Measurements from ENCODE around the gene CPVL. TPM values are rescaled to one million over a fixed set of nuclear protein-coding genes. Genes with fewer than 3 reads are reported as not detected.
A peak's percentile ranks its signal among the peaks of the same experiment; 100 is the strongest.

Gene CPVL
- total and polyA plus RNA-seq, 7 experiments from 2014 or later = 0.32 to 88.3 (median 3.0) TPM

- intact Hi-C loops (cut with micrococcal nuclease) = loop anchor here in 1 of 2 donors (10.0 kb wide), 1 partner anchor 1764 kb away; no protein-coding TSS in a partner anchor
- H3K4me3 Mint-ChIP-seq = peak overlapping the region in 4 of 10 donors; percentile 0 to 73 (median 42)
- POLR2A ChIA-PET = no interaction called here
These were observed 187.4 kb downstream of the CPVL start for GRCh38 chr7:28958980-28959347.

GRCh38 chr7:28958235-28958979, 187.9 kb downstream of the CPVL start, which contains the start of gene TRIL:
Gene TRIL, minus strand, starts transcription at chr7:28958330. Its CDS starts 284 bp downstream, at chr7:28958046.
- H3K9me3 Mint-ChIP-seq = peaks cover 0 to 1% (median 0%) of the 10 kb centered on the region in 11 donors
- Histone ChIP-seq H3K27me3 (ENCODE audit: control insufficient read depth in 2 of 2, insufficient read depth in 2 of 2, low read length in 2 of 2) (no peaks in the 10 kb centered on the region), H3K4me3 (ENCODE audit: low read length) (no peak within 1 kb of the TSS), H3K36me3 (ENCODE audit: control insufficient read depth in 2 of 3, insufficient read depth in 3 of 3, low read length in 3 of 3) (no peaks in the 10 kb centered on the region), H3K9me3 (ENCODE audit: control insufficient read depth in 2 of 3, low read length in 3 of 3) (no peaks in the 10 kb centered on the region), H3K27ac (ENCODE audit: low read depth, low read length) (no peak within 1 kb of the TSS), H3K4me1 (ENCODE audit: control insufficient read depth in 2 of 2, insufficient read depth in 2 of 2, low read length in 2 of 2) (peaks cover 0 to 3% of the 10 kb centered on the region in 2 donors)
- no peaks in the 10 kb centered on the region for H3K36me3 Mint-ChIP-seq
- H3K27ac Mint-ChIP-seq = no peak within 1 kb of the TSS
- intact Hi-C loops (cut with micrococcal nuclease) = loop anchor here in 1 of 2 donors (10.0 kb wide), 1 partner anchor 1764 kb away; no protein-coding TSS in a partner anchor
- peaks cover 4 to 12% (median 8%) of the 10 kb centered on the region in 7 donors for H3K4me1 Mint-ChIP-seq
- CTCF ChIA-PET = interaction anchor here (1.8 kb wide), 1 partner anchor 31 kb away, joined by 5 read pairs; no protein-coding TSS in a partner anchor
- peaks cover 47 to 59% (median 54%) of the 10 kb centered on the region in 5 donors for H3K27me3 Mint-ChIP-seq
- POLR2A ChIA-PET = no interaction called here
- ATAC-seq = no peak
- DNase-seq = peak in 1 of 9 donors; percentile 23
- H3K4me3 Mint-ChIP-seq = peak within 1 kb of the TSS in 9 of 10 donors; percentile 9 to 73 (median 41)

More at GRCh38 chr7:28958980-28959347, 187.4 kb downstream of the CPVL start:
- Histone ChIP-seq H3K4me1 (ENCODE audit: control insufficient read depth in 2 of 2, insufficient read depth in 2 of 2, low read length in 2 of 2) (peaks cover 0 to 3% of the 10 kb centered on the region in 2 donors), H3K27me3 (ENCODE audit: control insufficient read depth in 2 of 2, insufficient read depth in 2 of 2, low read length in 2 of 2) (no peaks in the 10 kb centered on the region), H3K27ac (ENCODE audit: low read depth, low read length) (no peak overlapping the region), H3K36me3 (ENCODE audit: control insufficient read depth in 2 of 3, insufficient read depth in 3 of 3, low read length in 3 of 3) (no peaks in the 10 kb centered on the region), H3K4me3 (ENCODE audit: low read length) (no peak overlapping the region), H3K9me3 (ENCODE audit: control insufficient read depth in 2 of 3, low read length in 3 of 3) (no peaks in the 10 kb centered on the region)
- Mint-ChIP-seq H3K27me3 (peaks cover 48 to 56% (median 52%) of the 10 kb centered on the region in 5 donors), H3K27ac (no peak overlapping the region), H3K4me1 (peaks cover 4 to 12% (median 8%) of the 10 kb centered on the region in 7 donors), H3K36me3 (no peaks in the 10 kb centered on the region), H3K9me3 (peaks cover 0 to 1% (median 0%) of the 10 kb centered on the region in 11 donors)
- CTCF ChIA-PET = no interaction called here
- DNase-seq (no peak), ATAC-seq (no peak)

GRCh38 chr7:28957751-28958234, 188.5 kb downstream of the CPVL start:
- Histone ChIP-seq H3K27me3 (ENCODE audit: control insufficient read depth in 2 of 2, insufficient read depth in 2 of 2, low read length in 2 of 2) (no peaks in the 10 kb centered on the region), H3K4me3 (ENCODE audit: low read length) (no peak overlapping the region), H3K27ac (ENCODE audit: low read depth, low read length) (no peak overlapping the region), H3K4me1 (ENCODE audit: control insufficient read depth in 2 of 2, insufficient read depth in 2 of 2, low read length in 2 of 2) (peaks cover 0 to 3% of the 10 kb centered on the region in 2 donors), H3K36me3 (ENCODE audit: control insufficient read depth in 2 of 3, insufficient read depth in 3 of 3, low read length in 3 of 3) (no peaks in the 10 kb centered on the region), H3K9me3 (ENCODE audit: control insufficient read depth in 2 of 3, low read length in 3 of 3) (no peaks in the 10 kb centered on the region)
- POLR2A ChIA-PET = no interaction called here
- H3K4me3 Mint-ChIP-seq = peak overlapping the region in 9 of 10 donors; percentile 9 to 73 (median 41)
- intact Hi-C loops (cut with micrococcal nuclease) = loop anchor here in 1 of 2 donors (10.0 kb wide), 1 partner anchor 1763 kb away; no protein-coding TSS in a partner anchor
- H3K4me1 Mint-ChIP-seq = peaks cover 4 to 12% (median 8%) of the 10 kb centered on the region in 7 donors
- DNase-seq (no peak), ATAC-seq (no peak)
- peaks cover 0 to 1% (median 0%) of the 10 kb centered on the region in 11 donors for H3K9me3 Mint-ChIP-seq
- CTCF ChIA-PET = interaction anchor here (1.8 kb wide), 1 partner anchor 31 kb away, joined by 5 read pairs; no protein-coding TSS in a partner anchor
- no peaks in the 10 kb centered on the region for H3K36me3 Mint-ChIP-seq
- H3K27ac Mint-ChIP-seq = no peak overlapping the region
- H3K27me3 Mint-ChIP-seq = peaks cover 47 to 65% (median 60%) of the 10 kb centered on the region in 5 donors

GRCh38 chr7:28957064-28957750, 189.1 kb downstream of the CPVL start:
- ATAC-seq = no peak
- Histone ChIP-seq H3K4me3 (ENCODE audit: low read length) (no peak overlapping the region), H3K9me3 (ENCODE audit: control insufficient read depth in 2 of 3, low read length in 3 of 3) (no peaks in the 10 kb centered on the region), H3K4me1 (ENCODE audit: control insufficient read depth in 2 of 2, insufficient read depth in 2 of 2, low read length in 2 of 2) (peaks cover 0 to 3% of the 10 kb centered on the region in 2 donors), H3K27ac (ENCODE audit: low read depth, low read length) (no peak overlapping the region), H3K27me3 (ENCODE audit: control insufficient read depth in 2 of 2, insufficient read depth in 2 of 2, low read length in 2 of 2) (no peaks in the 10 kb centered on the region), H3K36me3 (ENCODE audit: control insufficient read depth in 2 of 3, insufficient read depth in 3 of 3, low read length in 3 of 3) (no peaks in the 10 kb centered on the region)
- Mint-ChIP-seq H3K9me3 (peaks cover 0 to 1% (median 0%) of the 10 kb centered on the region in 11 donors), H3K4me1 (peaks cover 4 to 12% (median 8%) of the 10 kb centered on the region in 7 donors), H3K36me3 (no peaks in the 10 kb centered on the region), H3K4me3 (peak overlapping the region in 9 of 10 donors; percentile 9 to 73 (median 41)), H3K27me3 (peaks cover 53 to 71% (median 62%) of the 10 kb centered on the region in 5 donors), H3K27ac (no peak overlapping the region)
- peak in 1 of 9 donors; percentile 21 for DNase-seq
- ChIA-PET CTCF (interaction anchor here (1.8 kb wide), 1 partner anchor 30 kb away, joined by 5 read pairs; no protein-coding TSS in a partner anchor), POLR2A (no interaction called here)
- intact Hi-C loops (cut with micrococcal nuclease) = loop anchor here in 1 of 2 donors (10.0 kb wide), 1 partner anchor 1762 kb away; no protein-coding TSS in a partner anchor

- ATAC-seq (peak; percentile 25), DNase-seq (peak in 1 of 9 donors; percentile 23)
- H3K4me3 Mint-ChIP-seq = peak overlapping the region in 4 of 10 donors; percentile 21 to 73 (median 54)
- H3K4me1 Mint-ChIP-seq = peaks cover 4 to 12% (median 8%) of the 10 kb centered on the region in 7 donors
- no peak overlapping the region for H3K27ac Mint-ChIP-seq
- H3K27ac ChIP-seq (ENCODE audit: low read depth, low read length) = no peak overlapping the region
- H3K4me1 ChIP-seq (ENCODE audit: control insufficient read depth in 2 of 2, insufficient read depth in 2 of 2, low read length in 2 of 2) = peaks cover 0 to 3% of the 10 kb centered on the region in 2 donors
- peaks cover 0 to 1% (median 0%) of the 10 kb centered on the region in 11 donors for H3K9me3 Mint-ChIP-seq
- no peaks in the 10 kb centered on the region for H3K9me3 ChIP-seq (ENCODE audit: control insufficient read depth in 2 of 3, low read length in 3 of 3)
- no peak overlapping the region for H3K4me3 ChIP-seq (ENCODE audit: low read length)
- H3K36me3 ChIP-seq (ENCODE audit: control insufficient read depth in 2 of 3, insufficient read depth in 3 of 3, low read length in 3 of 3) = no peaks in the 10 kb centered on the region
- H3K36me3 Mint-ChIP-seq = no peaks in the 10 kb centered on the region
- H3K27me3 Mint-ChIP-seq = peaks cover 55 to 74% (median 64%) of the 10 kb centered on the region in 5 donors
- intact Hi-C loops (cut with micrococcal nuclease) = loop anchor here in 1 of 2 donors (1.0 to 10.0 kb wide), 2 partner anchors 150 to 1762 kb away; no protein-coding TSS in a partner anchor
- POLR2A ChIA-PET = no interaction called here
- no peaks in the 10 kb centered on the region for H3K27me3 ChIP-seq (ENCODE audit: control insufficient read depth in 2 of 2, insufficient read depth in 2 of 2, low read length in 2 of 2)
- CTCF ChIA-PET = interaction anchor here (1.8 kb wide), 1 partner anchor 29 kb away, joined by 5 read pairs; no protein-coding TSS in a partner anchor
These were observed 189.7 kb downstream of the CPVL start for GRCh38 chr7:28956608-28957063.

Measured in naive thymus-derived CD4-positive, alpha-beta T cell (primary cell).